HepG2 (cell line): ENCODE data around the gene CIAO3. TPM values are rescaled to one million over a fixed set of nuclear protein-coding genes. Genes with fewer than 3 reads are reported as not detected.

Experiments
- ARHGAP35 ChIP-seq: sonication (generic); formaldehyde crosslinking; IDR thresholded peaks from 2 replicates; pipeline ENCODE4 v1.9.0; 2022; ENCODE audit warnings: mild to moderate bottlenecking, inconsistent platforms, moderate library complexity, missing genetic modification reagents, borderline replicate concordance
- ATF3 ChIP-seq: sonication (generic); formaldehyde crosslinking; IDR thresholded peaks from 2 replicates; pipeline ENCODE4 v1.4.0; 2020; ENCODE audit warnings: missing genetic modification reagents
- ELF4 ChIP-seq: sonication (generic); formaldehyde crosslinking; IDR thresholded peaks from 2 replicates; pipeline ENCODE4 v1.5.0; 2020; ENCODE audit warnings: missing genetic modification reagents, mild to moderate bottlenecking, moderate library complexity, borderline replicate concordance
- FOXC1 ChIP-seq: sonication (generic); formaldehyde crosslinking; IDR thresholded peaks from 2 replicates; pipeline ENCODE4 v1.8.0; 2022; ENCODE audit warnings: mild to moderate bottlenecking, missing genetic modification reagents, borderline replicate concordance
- MYC ChIP-seq: sonication (generic); formaldehyde crosslinking; IDR thresholded peaks from 2 replicates; pipeline ENCODE4 v1.9.0; 2021; ENCODE audit warnings: missing genetic modification reagents, borderline replicate concordance
- PRMT3 ChIP-seq: sonication (generic); formaldehyde crosslinking; IDR thresholded peaks from 2 replicates; pipeline ENCODE4 v1.8.1; 2022; ENCODE audit warnings: low read depth, mild to moderate bottlenecking, moderate library complexity, missing genetic modification reagents, borderline replicate concordance
- RFXANK ChIP-seq: IDR thresholded peaks from 2 replicates; pipeline ENCODE4 v1.6.1; 2016
- SAFB2 ChIP-seq: sonication (generic); formaldehyde crosslinking; IDR thresholded peaks from 2 replicates; pipeline ENCODE4 v1.5.1; 2020; ENCODE audit warnings: missing genetic modification reagents, low read depth, mild to moderate bottlenecking, borderline replicate concordance
- SMAD3 ChIP-seq: sonication (generic); formaldehyde crosslinking; IDR thresholded peaks from 2 replicates; pipeline ENCODE4 v1.4.0; 2020; ENCODE audit warnings: missing genetic modification reagents
- SP2 ChIP-seq: sonication (generic); formaldehyde crosslinking; IDR thresholded peaks from 2 replicates; pipeline ENCODE4 v1.5.1; 2020; ENCODE audit warnings: mild to moderate bottlenecking, missing genetic modification reagents
- THAP11 ChIP-seq: IDR thresholded peaks from 2 replicates; pipeline ENCODE4 v1.6.1; 2016; ENCODE audit warnings: missing biosample characterization, missing genetic modification reagents
- YEATS4 ChIP-seq: sonication (generic); formaldehyde crosslinking; IDR thresholded peaks from 2 replicates; pipeline ENCODE4 v1.4.0; 2020; ENCODE audit warnings: missing genetic modification reagents, borderline replicate concordance
- ZMAT5 ChIP-seq: sonication (generic); formaldehyde crosslinking; IDR thresholded peaks from 2 replicates; pipeline ENCODE4 v1.5.0; 2020; ENCODE audit warnings: mild to moderate bottlenecking, low read depth, missing genetic modification reagents, borderline replicate concordance
- ZNF18 ChIP-seq: sonication (generic); formaldehyde crosslinking; IDR thresholded peaks from 2 replicates; pipeline ENCODE4 v1.8.0; 2022; ENCODE audit warnings: mild to moderate bottlenecking, missing genetic modification reagents; ENCODE audit not compliant: insufficient replicate concordance
- ZNF891 ChIP-seq: sonication (generic); formaldehyde crosslinking; IDR thresholded peaks from 2 replicates; pipeline ENCODE4 v1.5.0; 2020; ENCODE audit warnings: mild to moderate bottlenecking, missing genetic modification reagents
- polyA plus RNA-seq, 8 experiments: library from polyadenylated mRNA; depleted of rRNA in 3 of 8; stranded (reverse) in 7 of 8; unstranded in 1 of 8; fragments of >200 nt; fragmentation: Illumina TruSeq in 4 of 8; extraction: Trizol in 4 of 8; gene quantifications; 2 replicates each; pipeline versions ENCODE4 v1.2.1 to v1.2.3, GENCODE V29; 2011 to 2016; ENCODE audit warnings: low read depth in 4 of 8, missing spikeins in 1 of 8, mixed read lengths in 1 of 8; ENCODE audit not compliant: insufficient read depth in 1 of 8
- total RNA-seq, 5 experiments: library from RNA; depleted of rRNA; stranded (reverse); fragments of >200 nt; fragmentation: Illumina TruSeq; extraction: Trizol; gene quantifications; 2 replicates each; pipeline ENCODE4 v1.2.3, GENCODE V29; 2016; ENCODE audit warnings: low read depth in 1 of 5
- TF ChIP-seq, protein P1 (sequence below): IDR thresholded peaks from 2 replicates; pipeline ENCODE4 v1.6.1; 2016; ENCODE audit warnings: missing compliant biosample characterization, missing genetic modification reagents, borderline replicate concordance
- TF ChIP-seq, protein P2 (sequence below): sonication (generic); formaldehyde crosslinking; conservative IDR thresholded peaks from 2 replicates; pipeline ENCODE4 v1.5.0; 2020; ENCODE audit warnings: missing genetic modification reagents
- TF ChIP-seq, protein P3 (sequence below): sonication (generic); formaldehyde crosslinking; IDR thresholded peaks from 2 replicates; pipeline ENCODE4 v1.5.1; 2020; ENCODE audit warnings: missing genetic modification reagents, mild to moderate bottlenecking, borderline replicate concordance
- TF ChIP-seq, protein P4 (sequence below): sonication (generic); formaldehyde crosslinking; IDR thresholded peaks from 2 replicates; pipeline ENCODE4 v1.4.0; 2020; ENCODE audit warnings: missing genetic modification reagents

CIAO3 gene
- total and polyA plus RNA-seq, 2 of the 13 experiments (the other 11 are each of a cell fraction or from before 2014, with no cell fraction given) = 21.7 to 25.0 TPM

- TF ChIP-seq, protein P1, sequence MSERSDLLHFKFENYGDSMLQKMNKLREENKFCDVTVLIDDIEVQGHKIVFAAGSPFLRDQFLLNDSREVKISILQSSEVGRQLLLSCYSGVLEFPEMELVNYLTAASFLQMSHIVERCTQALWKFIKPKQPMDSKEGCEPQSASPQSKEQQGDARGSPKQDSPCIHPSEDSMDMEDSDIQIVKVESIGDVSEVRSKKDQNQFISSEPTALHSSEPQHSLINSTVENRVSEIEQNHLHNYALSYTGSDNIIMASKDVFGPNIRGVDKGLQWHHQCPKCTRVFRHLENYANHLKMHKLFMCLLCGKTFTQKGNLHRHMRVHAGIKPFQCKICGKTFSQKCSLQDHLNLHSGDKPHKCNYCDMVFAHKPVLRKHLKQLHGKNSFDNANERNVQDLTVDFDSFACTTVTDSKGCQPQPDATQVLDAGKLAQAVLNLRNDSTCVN (CRISPR knock-in tag) = peak; percentile 17; the same call in 1 of the 2 replicates
- TF ChIP-seq SAFB2 (CRISPR knock-in tag) (no peak), ZMAT5 (CRISPR knock-in tag) (no peak), ZNF18 (CRISPR knock-in tag) (no peak), SMAD3 (CRISPR knock-in tag) (no peak), ATF3 (no peak), ARHGAP35 (CRISPR knock-in tag) (no peak), ELF4 (CRISPR knock-in tag) (no peak), ZNF891 (CRISPR knock-in tag) (no peak), RFXANK (CRISPR knock-in tag) (no peak), THAP11 (peak; percentile 59; the same call in 1 of the 2 replicates), SP2 (CRISPR knock-in tag) (peak; percentile 82), PRMT3 (no peak), FOXC1 (no peak), MYC (CRISPR knock-in tag) (peak; percentile 70), YEATS4 (CRISPR knock-in tag) (peak; percentile 73)
- TF ChIP-seq, protein P2, sequence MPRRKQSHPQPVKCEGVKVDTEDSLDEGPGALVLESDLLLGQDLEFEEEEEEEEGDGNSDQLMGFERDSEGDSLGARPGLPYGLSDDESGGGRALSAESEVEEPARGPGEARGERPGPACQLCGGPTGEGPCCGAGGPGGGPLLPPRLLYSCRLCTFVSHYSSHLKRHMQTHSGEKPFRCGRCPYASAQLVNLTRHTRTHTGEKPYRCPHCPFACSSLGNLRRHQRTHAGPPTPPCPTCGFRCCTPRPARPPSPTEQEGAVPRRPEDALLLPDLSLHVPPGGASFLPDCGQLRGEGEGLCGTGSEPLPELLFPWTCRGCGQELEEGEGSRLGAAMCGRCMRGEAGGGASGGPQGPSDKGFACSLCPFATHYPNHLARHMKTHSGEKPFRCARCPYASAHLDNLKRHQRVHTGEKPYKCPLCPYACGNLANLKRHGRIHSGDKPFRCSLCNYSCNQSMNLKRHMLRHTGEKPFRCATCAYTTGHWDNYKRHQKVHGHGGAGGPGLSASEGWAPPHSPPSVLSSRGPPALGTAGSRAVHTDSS (CRISPR knock-in tag) = no peak
- TF ChIP-seq, protein P3, sequence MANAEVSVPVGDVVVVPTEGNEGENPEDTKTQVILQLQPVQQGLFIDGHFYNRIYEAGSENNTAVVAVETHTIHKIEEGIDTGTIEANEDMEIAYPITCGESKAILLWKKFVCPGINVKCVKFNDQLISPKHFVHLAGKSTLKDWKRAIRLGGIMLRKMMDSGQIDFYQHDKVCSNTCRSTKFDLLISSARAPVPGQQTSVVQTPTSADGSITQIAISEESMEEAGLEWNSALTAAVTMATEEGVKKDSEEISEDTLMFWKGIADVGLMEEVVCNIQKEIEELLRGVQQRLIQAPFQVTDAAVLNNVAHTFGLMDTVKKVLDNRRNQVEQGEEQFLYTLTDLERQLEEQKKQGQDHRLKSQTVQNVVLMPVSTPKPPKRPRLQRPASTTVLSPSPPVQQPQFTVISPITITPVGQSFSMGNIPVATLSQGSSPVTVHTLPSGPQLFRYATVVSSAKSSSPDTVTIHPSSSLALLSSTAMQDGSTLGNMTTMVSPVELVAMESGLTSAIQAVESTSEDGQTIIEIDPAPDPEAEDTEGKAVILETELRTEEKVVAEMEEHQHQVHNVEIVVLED (CRISPR knock-in tag) = 0 out of 2 replicates have a peak, but pooled peaks have one; percentile 43
- TF ChIP-seq, protein P4, sequence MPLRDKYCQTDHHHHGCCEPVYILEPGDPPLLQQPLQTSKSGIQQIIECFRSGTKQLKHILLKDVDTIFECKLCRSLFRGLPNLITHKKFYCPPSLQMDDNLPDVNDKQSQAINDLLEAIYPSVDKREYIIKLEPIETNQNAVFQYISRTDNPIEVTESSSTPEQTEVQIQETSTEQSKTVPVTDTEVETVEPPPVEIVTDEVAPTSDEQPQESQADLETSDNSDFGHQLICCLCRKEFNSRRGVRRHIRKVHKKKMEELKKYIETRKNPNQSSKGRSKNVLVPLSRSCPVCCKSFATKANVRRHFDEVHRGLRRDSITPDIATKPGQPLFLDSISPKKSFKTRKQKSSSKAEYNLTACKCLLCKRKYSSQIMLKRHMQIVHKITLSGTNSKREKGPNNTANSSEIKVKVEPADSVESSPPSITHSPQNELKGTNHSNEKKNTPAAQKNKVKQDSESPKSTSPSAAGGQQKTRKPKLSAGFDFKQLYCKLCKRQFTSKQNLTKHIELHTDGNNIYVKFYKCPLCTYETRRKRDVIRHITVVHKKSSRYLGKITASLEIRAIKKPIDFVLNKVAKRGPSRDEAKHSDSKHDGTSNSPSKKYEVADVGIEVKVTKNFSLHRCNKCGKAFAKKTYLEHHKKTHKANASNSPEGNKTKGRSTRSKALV (CRISPR knock-in tag) = no peak
These were observed 60.8 kb downstream of the CIAO3 start, which contains the start of gene STUB1 (continued) for GRCh38 chr16:679814-680624.
